H1 (cell line): ENCODE results near the gene UBR7. TPM values are rescaled to one million over a fixed set of nuclear protein-coding genes. Genes with fewer than 3 reads are reported as not detected.

Experiments
- CTCF ChIA-PET: fragments of 300-600 bp; sonication (Branson Sonifier 250); formaldehyde crosslinking; loops from one replicate; lab custom pipeline; 2021; ENCODE audit not compliant: partially characterized antibody; lab: Charles Lee
- POLR2A ChIA-PET: fragments of 300-600 bp; sonication (Branson Sonifier 250); formaldehyde crosslinking; loops from one replicate; lab custom pipeline; 2021; ENCODE audit warnings: inconsistent platforms; ENCODE audit not compliant: partially characterized antibody; lab: Charles Lee
- DNase-seq, 2 experiments: peaks; one replicate each; pipeline versions ENCODE4 v3.0.0 to v3.0.0-alpha.2; 2010 to 2022; ENCODE audit warnings: low spot score in 2 of 2, low read depth in 1 of 2, mixed read lengths in 1 of 2
- FAIRE-seq: peaks from 2 replicates; lab custom pipeline; 2011; peaks lifted over from hg19 to GRCh38; lab: Jason Lieb, UNC
- H2AFZ ChIP-seq: 2 replicates; pipeline ENCODE4 v1.8.1; 2012; ENCODE audit warnings: low read length, inconsistent platforms
- H2AK5ac ChIP-seq: 2 replicates; pipeline ENCODE4 v1.6.1; 2013; ENCODE audit warnings: low read depth, low read length
- H2BK120ac ChIP-seq: replicated peaks from 2 replicates; pipeline ENCODE3; 2013; ENCODE audit warnings: low read depth, low read length, inconsistent platforms
- H2BK12ac ChIP-seq: 2 replicates; pipeline ENCODE4 v1.6.1; 2013; ENCODE audit warnings: low read depth, low read length
- H2BK15ac ChIP-seq: 2 replicates; pipeline ENCODE4 v1.6.1; 2013; ENCODE audit warnings: low read length
- H2BK20ac ChIP-seq: 2 replicates; pipeline ENCODE4 v1.6.1; 2013; ENCODE audit warnings: low read length
- H2BK5ac ChIP-seq: 2 replicates; pipeline ENCODE4 v1.6.1; 2013; ENCODE audit warnings: low read depth, low read length
- H3K14ac ChIP-seq: 2 replicates; pipeline ENCODE4 v1.6.1; 2013; ENCODE audit warnings: inconsistent platforms; ENCODE audit not compliant: insufficient read length
- H3K18ac ChIP-seq: 2 replicates; pipeline ENCODE4 v1.6.1; 2013; ENCODE audit warnings: low read length; ENCODE audit errors: extremely low read depth
- H3K23ac ChIP-seq: 2 replicates; pipeline ENCODE4 v1.6.1; 2013; ENCODE audit warnings: inconsistent platforms; ENCODE audit not compliant: insufficient read length
- H3K23me2 ChIP-seq: 2 replicates; pipeline ENCODE4 v1.6.1; 2013; ENCODE audit warnings: low read depth, low read length
- H3K27ac ChIP-seq: 2 replicates; pipeline ENCODE4 v1.6.1; 2011; ENCODE audit warnings: low read depth, low read length, inconsistent platforms
- H3K27me3 ChIP-seq, 4 experiments: replicated peaks in 1 of 4; 1 replicate in 1 of 4; 2 replicates in 3 of 4; pipeline versions ENCODE4 v1.6.1 to v1.8.1; 2011 to 2013; ENCODE audit warnings: low read length in 3 of 4, mild to moderate bottlenecking in 3 of 4, inconsistent platforms in 2 of 4, mixed read lengths in 2 of 4, moderate library complexity in 1 of 4; ENCODE audit not compliant: control insufficient read depth in 3 of 4, insufficient read depth in 3 of 4; ENCODE audit errors: extremely low read depth in 1 of 4
- H3K36me3 ChIP-seq, 4 experiments: 2 replicates each; pipeline versions ENCODE4 v1.6.1 to v1.8.1; 2011 to 2013; ENCODE audit warnings: mild to moderate bottlenecking in 4 of 4, low read length in 3 of 4, moderate library complexity in 2 of 4, control low read depth in 1 of 4, inconsistent platforms in 1 of 4; ENCODE audit not compliant: insufficient read depth in 4 of 4, control insufficient read depth in 2 of 4
- H3K4ac ChIP-seq: replicated peaks from 2 replicates; pipeline ENCODE3; 2013; ENCODE audit warnings: low read length, low read depth, mixed read lengths, inconsistent platforms; ENCODE audit not compliant: insufficient read length
- H3K4me1 ChIP-seq, 4 experiments: replicated peaks in 1 of 4; 1 replicate in 1 of 4; 2 replicates in 3 of 4; pipeline versions ENCODE4 v1.6.1 to v1.8.1; 2011 to 2013; ENCODE audit warnings: low read length in 3 of 4, inconsistent platforms in 2 of 4, mixed read lengths in 1 of 4; ENCODE audit not compliant: insufficient read depth in 4 of 4, control insufficient read depth in 3 of 4
- H3K4me2 ChIP-seq, 2 experiments: 2 replicates each; pipeline versions ENCODE4 v1.6.1 to v1.8.1; 2011 to 2013; ENCODE audit warnings: low read depth in 2 of 2, low read length in 2 of 2, control low read depth in 1 of 2, inconsistent platforms in 1 of 2, mild to moderate bottlenecking in 1 of 2; ENCODE audit not compliant: insufficient read depth in 1 of 2
- H3K4me3 ChIP-seq, 4 experiments: fragments of 200-600, 300-600 bp in 1 of 4; sonication (generic), shearing (Covaris generic), sonication (Bioruptor Twin) in 1 of 4; 2 replicates each; pipeline versions ENCODE4 v1.5.1 to v1.8.1; 2011 to 2016; ENCODE audit warnings: low read length in 4 of 4, low read depth in 3 of 4, control low read depth in 2 of 4, inconsistent platforms in 2 of 4, mild to moderate bottlenecking in 2 of 4, mixed read lengths in 1 of 4, moderate library complexity in 1 of 4; ENCODE audit not compliant: insufficient read depth in 2 of 4; ENCODE audit errors: extremely low read depth in 1 of 4
- H3K56ac ChIP-seq: replicated peaks from 2 replicates; pipeline ENCODE3; 2013; ENCODE audit warnings: low read depth, mild to moderate bottlenecking, mixed read lengths, low read length, inconsistent platforms; ENCODE audit not compliant: insufficient read length
- H3K79me1 ChIP-seq: 2 replicates; pipeline ENCODE4 v1.6.1; 2013; ENCODE audit warnings: low read depth, low read length, control low read depth
- H3K79me2 ChIP-seq, 2 experiments: 2 replicates each; pipeline versions ENCODE4 v1.6.1 to v1.8.1; 2012 to 2013; ENCODE audit warnings: low read length in 2 of 2, mild to moderate bottlenecking in 2 of 2, inconsistent platforms in 1 of 2; ENCODE audit not compliant: insufficient read depth in 2 of 2, control insufficient read depth in 1 of 2
- H3K9ac ChIP-seq, 4 experiments: replicated peaks in 1 of 4; 1 replicate in 1 of 4; 2 replicates in 3 of 4; pipeline versions ENCODE4 v1.6.1 to v1.8.1; 2011 to 2013; ENCODE audit warnings: low read depth in 3 of 4, low read length in 3 of 4, control low read depth in 2 of 4, mild to moderate bottlenecking in 2 of 4, moderate library complexity in 2 of 4, inconsistent platforms in 1 of 4; ENCODE audit errors: extremely low read depth in 1 of 4
- H3K9me3 ChIP-seq, 2 experiments: 2 replicates each; pipeline versions ENCODE4 v1.6.1 to v1.8.1; 2012 to 2013; ENCODE audit warnings: mild to moderate bottlenecking in 2 of 2, moderate library complexity in 2 of 2, control low read depth in 1 of 2, inconsistent platforms in 1 of 2, low read depth in 1 of 2, low read length in 1 of 2, mixed read lengths in 1 of 2; ENCODE audit not compliant: insufficient read depth in 2 of 2
- H4K20me1 ChIP-seq, 2 experiments: replicated peaks in 1 of 2; 2 replicates each; pipeline versions ENCODE3 to v1.8.1; 2011 to 2013; ENCODE audit warnings: inconsistent platforms in 2 of 2, low read length in 2 of 2, mild to moderate bottlenecking in 1 of 2; ENCODE audit not compliant: insufficient read depth in 2 of 2, control insufficient read depth in 1 of 2
- H4K5ac ChIP-seq: 2 replicates; pipeline ENCODE4 v1.6.1; 2013; ENCODE audit warnings: low read length, low read depth, mixed read lengths, inconsistent platforms; ENCODE audit not compliant: insufficient read length
- H4K8ac ChIP-seq: 2 replicates; pipeline ENCODE4 v1.8.0; 2013; ENCODE audit warnings: mild to moderate bottlenecking, moderate library complexity, low read length, inconsistent platforms; ENCODE audit not compliant: insufficient read depth; ENCODE audit errors: extremely low read depth
- H4K91ac ChIP-seq: replicated peaks from 2 replicates; pipeline ENCODE3; 2013; ENCODE audit warnings: low read length, mixed read lengths, inconsistent platforms; ENCODE audit not compliant: insufficient read length
- CBX8 ChIP-seq: fragments of 300-800, 300-1000 bp; sonication (generic); IDR thresholded peaks from 2 replicates; pipeline ENCODE4 v1.7.1; 2016; ENCODE audit warnings: low read depth, low read length, borderline replicate concordance
- CHD1 ChIP-seq: IDR thresholded peaks from 2 replicates; pipeline ENCODE4 v1.6.1; 2012; ENCODE audit warnings: low read depth, low read length, improper control_type of control experiment
- CHD2 ChIP-seq: IDR thresholded peaks from 2 replicates; pipeline ENCODE4 v1.6.1; 2012; ENCODE audit warnings: low read length, improper control_type of control experiment
- JUN ChIP-seq: IDR thresholded peaks from 2 replicates; pipeline ENCODE4 v1.6.1; 2011; ENCODE audit warnings: low read depth, mild to moderate bottlenecking, improper control_type of control experiment, low read length
- KDM5A ChIP-seq: fragments of 200-600 bp; IDR thresholded peaks from 2 replicates; pipeline ENCODE4 v1.7.1; 2012; ENCODE audit warnings: mild to moderate bottlenecking, low read length, inconsistent platforms, mixed read lengths
- SP1 ChIP-seq: IDR thresholded peaks from 2 replicates; pipeline ENCODE4 v1.6.1; 2011; ENCODE audit warnings: low read depth, low read length
- TAF7 ChIP-seq: optimal IDR thresholded peaks from 2 replicates; pipeline ENCODE3; 2011; ENCODE audit warnings: low read depth, mild to moderate bottlenecking, inconsistent platforms, low read length, moderate library complexity, borderline replicate concordance
- WGBS, 2 experiments: shearing (Covaris generic) in 1 of 2; methylation state at CpG; one replicate each; pipeline versions ENCODE4 v1.1.6 to v1.1.7; 2013 to 2015; ENCODE audit warnings: low lambda C conversion rate in 2 of 2, mixed read lengths in 2 of 2, inconsistent platforms in 1 of 2, low coverage in 1 of 2, missing lambda C conversion rate in 1 of 2; ENCODE audit not compliant: insufficient replicate concordance in 2 of 2, insufficient coverage in 1 of 2, insufficient read length in 1 of 2; ENCODE audit errors: extremely low coverage in 1 of 2, missing lambda C conversion rate in 1 of 2; 5-methylcytosine and 5-hydroxymethylcytosine counted together
- polyA plus RNA-seq, 7 experiments: library from polyadenylated mRNA; depleted of rRNA in 3 of 7; stranded (reverse) in 5 of 7; unstranded in 2 of 7; fragments of >200 nt in 5 of 7; fragments of 200-250 nt in 2 of 7; gene quantifications; 1 replicate in 5 of 7; 2 replicates in 1 of 7; 4 replicates in 1 of 7; pipeline versions ENCODE4 v1.2.1 to v1.2.3, GENCODE V29; 2011 to 2013; ENCODE audit warnings: missing spikeins in 2 of 7, mixed read lengths in 2 of 7
- total RNA-seq: library from RNA; stranded (reverse); fragmentation: NEBNext Ultra II Directional; extraction: Animal tissue kit (Norgen Biotek cat#: 25700); gene quantifications from 2 replicates; pipeline ENCODE4 v1.2.1, GENCODE V29; 2021

The UBR7 gene
- total and polyA plus RNA-seq, 2 of the 8 experiments (the other 6 are each of a cell fraction or from before 2014, with no cell fraction given): 20.1 to 28.4 TPM

GRCh38 chr14:93274055-93274806, 67.2 kb downstream of the UBR7 start:
- no peak overlapping the region for H3K56ac ChIP-seq
- peaks cover 0 to 3% of the 10 kb centered on the region in 2 experiments; a peak in 1 of 4 replicates for H3K79me2 ChIP-seq
- 90% methylated on average over 3 of the region's 3 CpGs; no CpG with 5 or more reads in 1 of the 2 experiments for WGBS, 2 experiments
- no peaks in the 10 kb centered on the region for H3K23me2 ChIP-seq
- no peak overlapping the region for H2BK5ac ChIP-seq
- FAIRE-seq: no peak
- peaks cover 0 to 3% of the 10 kb centered on the region in 2 experiments for H4K20me1 ChIP-seq
- no peak overlapping the region for H2BK15ac ChIP-seq
- no peaks in the 10 kb centered on the region for H3K9me3 ChIP-seq
- no peak overlapping the region for H3K4me2 ChIP-seq
- CTCF ChIA-PET: no interaction called here
- no peak overlapping the region for H3K23ac ChIP-seq
- peaks cover 3% of the 10 kb centered on the region; the same call in 1 of the 2 replicates for H3K79me1 ChIP-seq
- no peak overlapping the region for H2AK5ac ChIP-seq
- peaks cover 0 to 2% (median 0%) of the 10 kb centered on the region in 4 experiments; a peak in 1 of 7 replicates for H3K4me1 ChIP-seq
- no peak overlapping the region for H4K8ac ChIP-seq
- H3K4ac ChIP-seq: no peak overlapping the region
- H2BK20ac ChIP-seq: no peak overlapping the region
- H3K27ac ChIP-seq: no peak overlapping the region
- DNase-seq: no peak
- no peak for TF ChIP-seq CBX8
- TF ChIP-seq CHD2: no peak
- no peak for TF ChIP-seq KDM5A
- no peak for TF ChIP-seq TAF7
- TF ChIP-seq JUN: no peak
- TF ChIP-seq SP1: no peak
- TF ChIP-seq CHD1: no peak
- H3K27me3 ChIP-seq: no peaks in the 10 kb centered on the region
- POLR2A ChIA-PET: interaction anchor here (0.9 kb wide), 1 partner anchor 18 kb away, joined by 3 read pairs; no protein-coding TSS in a partner anchor
- H4K91ac ChIP-seq: no peak overlapping the region
- no peak overlapping the region for H2AFZ ChIP-seq
- H3K14ac ChIP-seq: no peak overlapping the region
- no peak overlapping the region for H3K18ac ChIP-seq
- no peak overlapping the region for H2BK120ac ChIP-seq
- peaks cover 0 to 2% (median 0%) of the 10 kb centered on the region in 4 experiments; a peak in 1 of 8 replicates for H3K36me3 ChIP-seq
- no peak overlapping the region for H3K9ac ChIP-seq
- H3K4me3 ChIP-seq: no peak overlapping the region
- H4K5ac ChIP-seq: no peak overlapping the region
- H2BK12ac ChIP-seq: no peak overlapping the region
